H9 (cell line): ENCODE results near the gene C19orf44. TPM values are rescaled to one million over a fixed set of nuclear protein-coding genes. Genes with fewer than 3 reads are reported as not detected.

ENCODE experiments used
- DNase-seq: peaks from one replicate; pipeline ENCODE4 v3.0.0-alpha.2; 2017
- H2AFZ ChIP-seq: one replicate; pipeline ENCODE4 v1.6.1; 2013; ENCODE audit warnings: mild to moderate bottlenecking, low read length, control low read depth, moderate library complexity
- H2AK5ac ChIP-seq: 2 replicates; pipeline ENCODE4 v1.6.1; 2013; ENCODE audit warnings: low read length, control low read depth, mixed read lengths; ENCODE audit not compliant: insufficient read length
- H2BK120ac ChIP-seq: one replicate; pipeline ENCODE4 v1.6.1; 2013; ENCODE audit warnings: low read depth, mild to moderate bottlenecking, low read length, control low read depth, inconsistent platforms; ENCODE audit not compliant: poor library complexity, severe bottlenecking
- H2BK12ac ChIP-seq: 2 replicates; pipeline ENCODE4 v1.6.1; 2013; ENCODE audit warnings: low read length, control low read depth, mixed read lengths, low read depth; ENCODE audit not compliant: insufficient read length
- H2BK15ac ChIP-seq: 2 replicates; pipeline ENCODE4 v1.6.1; 2013; ENCODE audit warnings: low read depth, low read length, control low read depth
- H2BK20ac ChIP-seq: one replicate; pipeline ENCODE4 v1.6.1; 2013; ENCODE audit warnings: low read depth, mild to moderate bottlenecking, low read length, control low read depth, inconsistent platforms; ENCODE audit not compliant: poor library complexity, severe bottlenecking
- H2BK5ac ChIP-seq: 2 replicates; pipeline ENCODE4 v1.6.1; 2013; ENCODE audit warnings: low read length, control low read depth, mixed read lengths; ENCODE audit not compliant: insufficient read length
- H3K14ac ChIP-seq: 2 replicates; pipeline ENCODE4 v1.6.1; 2013; ENCODE audit warnings: low read length, control low read depth; ENCODE audit not compliant: insufficient read depth
- H3K18ac ChIP-seq: 2 replicates; pipeline ENCODE4 v1.6.1; 2013; ENCODE audit warnings: low read depth, mild to moderate bottlenecking, mixed read lengths, low read length, control low read depth; ENCODE audit not compliant: insufficient read length
- H3K23ac ChIP-seq: 2 replicates; pipeline ENCODE4 v1.6.1; 2013; ENCODE audit warnings: low read length, control low read depth, mixed read lengths, low read depth; ENCODE audit not compliant: insufficient read length
- H3K23me2 ChIP-seq: 2 replicates; pipeline ENCODE4 v1.6.1; 2013; ENCODE audit warnings: low read depth, mild to moderate bottlenecking, mixed read lengths, low read length, control low read depth; ENCODE audit not compliant: insufficient read length, poor library complexity, severe bottlenecking
- H3K27ac ChIP-seq: 2 replicates; pipeline ENCODE4 v1.5.1; 2013; ENCODE audit warnings: low read length, control low read depth, mixed read lengths, low read depth; ENCODE audit not compliant: insufficient read length
- H3K27me3 ChIP-seq: 2 replicates; pipeline ENCODE4 v1.6.1; 2013; ENCODE audit warnings: low read length, control low read depth, inconsistent platforms; ENCODE audit not compliant: insufficient read depth
- H3K4ac ChIP-seq: 2 replicates; pipeline ENCODE4 v1.6.1; 2013; ENCODE audit warnings: low read depth, mild to moderate bottlenecking, control low read depth, inconsistent platforms, low read length, moderate library complexity
- H3K4me1 ChIP-seq: 2 replicates; pipeline ENCODE4 v1.6.1; 2013; ENCODE audit warnings: low read length, control low read depth, inconsistent platforms; ENCODE audit not compliant: insufficient read depth
- H3K4me2 ChIP-seq: 2 replicates; pipeline ENCODE4 v1.6.1; 2013; ENCODE audit warnings: low read length, control low read depth, mixed read lengths; ENCODE audit not compliant: insufficient read length, insufficient read depth
- H3K56ac ChIP-seq: 2 replicates; pipeline ENCODE4 v1.6.1; 2013; ENCODE audit warnings: low read depth, mild to moderate bottlenecking, mixed read lengths, low read length, control low read depth; ENCODE audit not compliant: insufficient read length
- H3K79me1 ChIP-seq: 2 replicates; pipeline ENCODE4 v1.6.1; 2013; ENCODE audit warnings: low read depth, mild to moderate bottlenecking, moderate library complexity, low read length, control low read depth, inconsistent platforms; ENCODE audit not compliant: insufficient read depth, poor library complexity, severe bottlenecking
- H3K79me2 ChIP-seq: 2 replicates; pipeline ENCODE4 v1.6.1; 2013; ENCODE audit warnings: low read length, control low read depth, inconsistent platforms; ENCODE audit not compliant: insufficient read depth
- H3K9ac ChIP-seq: 2 replicates; pipeline ENCODE4 v1.6.1; 2013; ENCODE audit warnings: low read length, control low read depth, mixed read lengths; ENCODE audit not compliant: insufficient read length; ENCODE audit errors: extremely low read depth
- H3K9me3 ChIP-seq: one replicate; pipeline ENCODE4 v1.6.1; 2013; ENCODE audit warnings: low read depth, low read length, inconsistent platforms; ENCODE audit not compliant: control insufficient read depth
- H3T11ph ChIP-seq: one replicate; pipeline ENCODE4 v1.6.1; 2013; ENCODE audit warnings: mild to moderate bottlenecking, low read length, control low read depth, inconsistent platforms
- H4K20me1 ChIP-seq: one replicate; pipeline ENCODE4 v1.6.1; 2013; ENCODE audit not compliant: control insufficient read depth, insufficient read length, insufficient read depth
- H4K5ac ChIP-seq: 2 replicates; pipeline ENCODE4 v1.6.1; 2013; ENCODE audit warnings: low read depth, mild to moderate bottlenecking, mixed read lengths, low read length, control low read depth; ENCODE audit not compliant: insufficient read length
- H4K8ac ChIP-seq: replicated peaks from 2 replicates; pipeline ENCODE4 v1.6.1; 2013; ENCODE audit warnings: low read length, control low read depth, mixed read lengths, low read depth; ENCODE audit not compliant: insufficient read length
- H4K91ac ChIP-seq: 2 replicates; pipeline ENCODE4 v1.6.1; 2013; ENCODE audit warnings: low read depth, mild to moderate bottlenecking, moderate library complexity, mixed read lengths, low read length, control low read depth; ENCODE audit not compliant: insufficient read length
- H3K27ac Mint-ChIP-seq, 3 experiments: 2 replicates in 2 of 3; 3 replicates in 1 of 3; pipeline ENCODE4 v1.8.0; 2020 to 2021; ENCODE audit warnings: mixed read lengths in 3 of 3, mild to moderate bottlenecking in 1 of 3, moderate library complexity in 1 of 3
- H3K27me3 Mint-ChIP-seq: 2 replicates; pipeline ENCODE4 v1.8.0; 2021; ENCODE audit warnings: low read depth, mild to moderate bottlenecking, moderate library complexity, mixed read lengths
- H3K36me3 Mint-ChIP-seq, 3 experiments: 2 replicates in 2 of 3; 3 replicates in 1 of 3; pipeline ENCODE4 v1.8.0; 2020 to 2021; ENCODE audit warnings: low read depth in 3 of 3, mixed read lengths in 3 of 3; ENCODE audit not compliant: insufficient read depth in 1 of 3
- H3K4me1 Mint-ChIP-seq, 2 experiments: 2 replicates each; pipeline ENCODE4 v1.8.0; 2020; ENCODE audit warnings: mixed read lengths in 2 of 2
- H3K4me3 Mint-ChIP-seq, 2 experiments: 2 replicates in 1 of 2; 3 replicates in 1 of 2; pipeline ENCODE4 v1.8.0; 2020 to 2021; ENCODE audit warnings: mild to moderate bottlenecking in 2 of 2, mixed read lengths in 2 of 2, moderate library complexity in 1 of 2
- H3K9me3 Mint-ChIP-seq, 2 experiments: 2 replicates in 1 of 2; 3 replicates in 1 of 2; pipeline ENCODE4 v1.8.0; 2020; ENCODE audit warnings: mild to moderate bottlenecking in 2 of 2, mixed read lengths in 2 of 2, moderate library complexity in 1 of 2
- WGBS: extraction: QIAGEN DNeasy Blood & Tissue Kit; methylation state at CpG from one replicate; pipeline ENCODE4 v1.1.7; 2013; ENCODE audit warnings: missing lambda C conversion rate, low lambda C conversion rate, mixed read lengths; ENCODE audit not compliant: insufficient read length; ENCODE audit errors: extremely low coverage; 5-methylcytosine and 5-hydroxymethylcytosine counted together
- total RNA-seq: library from RNA; stranded (reverse); gene quantifications from 2 replicates; pipeline ENCODE4 v1.2.1, GENCODE V29; 2021
- TF ChIP-seq, protein P1 (sequence below): fragments of 200-600 bp; sonication (generic); conservative IDR thresholded peaks from 3 replicates; pipeline ENCODE4 v1.8.0; 2021; ENCODE audit warnings: antibody characterized with exemption, mild to moderate bottlenecking

The C19orf44 gene
- total RNA-seq, 1 experiment from 2014 or later: 6.4 TPM

DNA sequence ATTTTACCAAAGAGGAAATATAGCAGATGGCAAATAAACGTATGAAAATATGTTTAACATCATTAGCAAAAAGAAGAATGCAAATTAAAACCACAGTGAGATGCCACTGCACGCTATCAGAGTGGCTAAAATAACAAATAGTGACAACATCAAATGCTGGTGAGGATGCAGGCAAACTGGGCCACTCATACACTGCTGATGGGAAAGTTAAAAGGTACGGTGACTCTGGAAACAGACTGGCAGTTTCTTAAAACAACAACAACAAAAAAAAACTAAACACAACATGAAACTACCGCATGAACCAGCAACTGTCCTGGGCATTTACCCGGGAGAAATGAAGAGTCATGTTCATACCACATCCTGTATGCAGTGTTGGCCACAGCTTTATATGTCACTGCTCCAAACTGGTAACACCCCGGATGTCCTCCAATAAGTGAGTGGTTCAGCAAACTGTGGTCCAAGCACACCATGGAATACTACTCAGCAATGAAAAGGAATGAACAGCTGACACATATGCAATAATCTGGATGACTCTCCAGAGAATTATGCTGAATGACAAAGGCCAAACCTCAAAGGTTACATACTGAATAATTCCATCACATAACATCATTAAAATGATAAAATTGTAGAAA lies 46.7 kb upstream of the C19orf44 start:
- H3K4me2 ChIP-seq: no peak overlapping the region
- Mint-ChIP-seq H3K36me3 (peaks cover 0 to 8% (median 4%) of the 10 kb centered on the region in 3 experiments; a peak in 4 of 7 replicates), H3K4me1 (peaks cover 32 to 40% of the 10 kb centered on the region in 2 experiments), H3K4me3 (no peak overlapping the region), H3K27me3 (no peaks in the 10 kb centered on the region), H3K9me3 (no peaks in the 10 kb centered on the region), H3K27ac (no peak overlapping the region)
- H2BK15ac ChIP-seq: no peak overlapping the region
- H2BK120ac ChIP-seq: no peak overlapping the region
- DNase-seq: no peak
- H4K91ac ChIP-seq: no peak overlapping the region
- no peak overlapping the region for H2BK20ac ChIP-seq
- no peak overlapping the region for H2AFZ ChIP-seq
- no peak overlapping the region for H3K4ac ChIP-seq
- no peak overlapping the region for H2AK5ac ChIP-seq
- H3K14ac ChIP-seq: no peak overlapping the region
- no peaks in the 10 kb centered on the region for H3K23me2 ChIP-seq
- H3K27me3 ChIP-seq: no peaks in the 10 kb centered on the region
- peaks cover 2% of the 10 kb centered on the region; the same call in 1 of the 2 replicates for H3K4me1 ChIP-seq
- no peaks in the 10 kb centered on the region for H3K9me3 ChIP-seq
- no peak overlapping the region for H2BK5ac ChIP-seq
- peaks cover 11% of the 10 kb centered on the region; the same call in 1 of the 2 replicates for H3K79me2 ChIP-seq
- no CpG with 5 or more reads among the region's 6 CpGs for WGBS
- H3T11ph ChIP-seq: no peak overlapping the region
- no peak overlapping the region for H3K9ac ChIP-seq
- no peak overlapping the region for H4K5ac ChIP-seq
- H4K8ac ChIP-seq: no peak overlapping the region
- no peak overlapping the region for H3K56ac ChIP-seq
- H3K27ac ChIP-seq: no peak overlapping the region
- no peaks in the 10 kb centered on the region for H4K20me1 ChIP-seq
- H3K18ac ChIP-seq: no peak overlapping the region
- H3K23ac ChIP-seq: no peak overlapping the region
- H3K79me1 ChIP-seq: peaks cover 6% of the 10 kb centered on the region
- no peak overlapping the region for H2BK12ac ChIP-seq
- TF ChIP-seq, protein P1, sequence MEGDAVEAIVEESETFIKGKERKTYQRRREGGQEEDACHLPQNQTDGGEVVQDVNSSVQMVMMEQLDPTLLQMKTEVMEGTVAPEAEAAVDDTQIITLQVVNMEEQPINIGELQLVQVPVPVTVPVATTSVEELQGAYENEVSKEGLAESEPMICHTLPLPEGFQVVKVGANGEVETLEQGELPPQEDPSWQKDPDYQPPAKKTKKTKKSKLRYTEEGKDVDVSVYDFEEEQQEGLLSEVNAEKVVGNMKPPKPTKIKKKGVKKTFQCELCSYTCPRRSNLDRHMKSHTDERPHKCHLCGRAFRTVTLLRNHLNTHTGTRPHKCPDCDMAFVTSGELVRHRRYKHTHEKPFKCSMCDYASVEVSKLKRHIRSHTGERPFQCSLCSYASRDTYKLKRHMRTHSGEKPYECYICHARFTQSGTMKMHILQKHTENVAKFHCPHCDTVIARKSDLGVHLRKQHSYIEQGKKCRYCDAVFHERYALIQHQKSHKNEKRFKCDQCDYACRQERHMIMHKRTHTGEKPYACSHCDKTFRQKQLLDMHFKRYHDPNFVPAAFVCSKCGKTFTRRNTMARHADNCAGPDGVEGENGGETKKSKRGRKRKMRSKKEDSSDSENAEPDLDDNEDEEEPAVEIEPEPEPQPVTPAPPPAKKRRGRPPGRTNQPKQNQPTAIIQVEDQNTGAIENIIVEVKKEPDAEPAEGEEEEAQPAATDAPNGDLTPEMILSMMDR: no peak
